HL-60 (cell line): ENCODE data around the gene EIF4G1.
A peak's percentile ranks its signal among the peaks of the same experiment; 100 is the strongest.

ENCODE experiments used
- DNase-seq, 2 experiments: peaks; one replicate each; pipeline ENCODE4 v3.0.0-alpha.2; 2010 to 2020; ENCODE audit warnings: low read depth in 1 of 2, low spot score in 1 of 2
- H3K27ac ChIP-seq: fragments of 250-450 bp; sonication (Bioruptor Pico); replicated peaks from 2 replicates; pipeline ENCODE4 v1.5.1; 2020; ENCODE audit warnings: mild to moderate bottlenecking, moderate library complexity
- H3K27me3 ChIP-seq: fragments of 250-450 bp; sonication (Bioruptor Pico); 2 replicates; pipeline ENCODE4 v1.5.1; 2021; ENCODE audit warnings: mild to moderate bottlenecking, moderate library complexity; ENCODE audit not compliant: insufficient read depth, poor library complexity, severe bottlenecking
- H3K4me3 ChIP-seq: replicated peaks from 2 replicates; pipeline ENCODE4 v1.5.1; 2011; ENCODE audit warnings: mild to moderate bottlenecking, control low read depth, low read length; ENCODE audit not compliant: insufficient read depth
- CTCF ChIP-seq: IDR thresholded peaks from one replicate; pipeline ENCODE4 v1.5.1; 2011; ENCODE audit warnings: low read length, control low read depth, inconsistent platforms; ENCODE audit not compliant: insufficient read depth
- GABPA ChIP-seq: IDR thresholded peaks from 2 replicates; pipeline ENCODE4 v1.6.1; 2012; ENCODE audit warnings: low read depth
- POLR2AphosphoS5 ChIP-seq: IDR thresholded peaks from 2 replicates; pipeline ENCODE4 v1.6.1; 2012; ENCODE audit warnings: low read depth
- SPI1 ChIP-seq: IDR thresholded peaks from 2 replicates; pipeline ENCODE4 v1.6.1; 2012; ENCODE audit warnings: low read depth, mild to moderate bottlenecking, borderline replicate concordance
- TF ChIP-seq, protein P1 (sequence below): IDR thresholded peaks from 2 replicates; pipeline ENCODE4 v1.6.1; 2012; ENCODE audit warnings: low read depth; ENCODE audit not compliant: insufficient replicate concordance

The EIF4G1 gene

DNA sequence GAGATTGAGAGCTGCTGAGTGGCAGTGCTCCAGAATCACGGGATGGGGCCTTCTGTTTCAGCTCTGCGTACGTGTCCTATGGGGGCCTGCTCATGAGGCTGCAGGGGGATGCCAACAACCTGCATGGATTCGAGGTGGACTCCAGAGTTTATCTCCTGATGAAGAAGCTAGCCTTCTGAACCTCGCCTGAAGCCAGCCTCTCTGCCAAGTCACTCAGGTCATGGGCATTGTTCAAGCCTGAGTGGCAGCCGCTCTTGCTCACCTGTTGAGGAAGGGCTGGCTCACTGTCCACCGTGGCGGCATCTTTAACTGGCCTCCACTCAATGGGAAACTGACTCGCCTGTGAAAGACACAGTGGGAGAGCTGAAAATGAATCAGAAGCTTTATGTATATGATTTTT is 53.7 kb downstream of the EIF4G1 start:
- no peak for DNase-seq
- TF ChIP-seq, protein P1, sequence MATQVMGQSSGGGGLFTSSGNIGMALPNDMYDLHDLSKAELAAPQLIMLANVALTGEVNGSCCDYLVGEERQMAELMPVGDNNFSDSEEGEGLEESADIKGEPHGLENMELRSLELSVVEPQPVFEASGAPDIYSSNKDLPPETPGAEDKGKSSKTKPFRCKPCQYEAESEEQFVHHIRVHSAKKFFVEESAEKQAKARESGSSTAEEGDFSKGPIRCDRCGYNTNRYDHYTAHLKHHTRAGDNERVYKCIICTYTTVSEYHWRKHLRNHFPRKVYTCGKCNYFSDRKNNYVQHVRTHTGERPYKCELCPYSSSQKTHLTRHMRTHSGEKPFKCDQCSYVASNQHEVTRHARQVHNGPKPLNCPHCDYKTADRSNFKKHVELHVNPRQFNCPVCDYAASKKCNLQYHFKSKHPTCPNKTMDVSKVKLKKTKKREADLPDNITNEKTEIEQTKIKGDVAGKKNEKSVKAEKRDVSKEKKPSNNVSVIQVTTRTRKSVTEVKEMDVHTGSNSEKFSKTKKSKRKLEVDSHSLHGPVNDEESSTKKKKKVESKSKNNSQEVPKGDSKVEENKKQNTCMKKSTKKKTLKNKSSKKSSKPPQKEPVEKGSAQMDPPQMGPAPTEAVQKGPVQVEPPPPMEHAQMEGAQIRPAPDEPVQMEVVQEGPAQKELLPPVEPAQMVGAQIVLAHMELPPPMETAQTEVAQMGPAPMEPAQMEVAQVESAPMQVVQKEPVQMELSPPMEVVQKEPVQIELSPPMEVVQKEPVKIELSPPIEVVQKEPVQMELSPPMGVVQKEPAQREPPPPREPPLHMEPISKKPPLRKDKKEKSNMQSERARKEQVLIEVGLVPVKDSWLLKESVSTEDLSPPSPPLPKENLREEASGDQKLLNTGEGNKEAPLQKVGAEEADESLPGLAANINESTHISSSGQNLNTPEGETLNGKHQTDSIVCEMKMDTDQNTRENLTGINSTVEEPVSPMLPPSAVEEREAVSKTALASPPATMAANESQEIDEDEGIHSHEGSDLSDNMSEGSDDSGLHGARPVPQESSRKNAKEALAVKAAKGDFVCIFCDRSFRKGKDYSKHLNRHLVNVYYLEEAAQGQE: no peak
- TF ChIP-seq GABPA (no peak), SPI1 (no peak), CTCF (no peak), POLR2AphosphoS5 (no peak)
- H3K27ac ChIP-seq: no peak overlapping the region
- no peak overlapping the region for H3K4me3 ChIP-seq
- H3K27me3 ChIP-seq: no peaks in the 10 kb centered on the region

DNA sequence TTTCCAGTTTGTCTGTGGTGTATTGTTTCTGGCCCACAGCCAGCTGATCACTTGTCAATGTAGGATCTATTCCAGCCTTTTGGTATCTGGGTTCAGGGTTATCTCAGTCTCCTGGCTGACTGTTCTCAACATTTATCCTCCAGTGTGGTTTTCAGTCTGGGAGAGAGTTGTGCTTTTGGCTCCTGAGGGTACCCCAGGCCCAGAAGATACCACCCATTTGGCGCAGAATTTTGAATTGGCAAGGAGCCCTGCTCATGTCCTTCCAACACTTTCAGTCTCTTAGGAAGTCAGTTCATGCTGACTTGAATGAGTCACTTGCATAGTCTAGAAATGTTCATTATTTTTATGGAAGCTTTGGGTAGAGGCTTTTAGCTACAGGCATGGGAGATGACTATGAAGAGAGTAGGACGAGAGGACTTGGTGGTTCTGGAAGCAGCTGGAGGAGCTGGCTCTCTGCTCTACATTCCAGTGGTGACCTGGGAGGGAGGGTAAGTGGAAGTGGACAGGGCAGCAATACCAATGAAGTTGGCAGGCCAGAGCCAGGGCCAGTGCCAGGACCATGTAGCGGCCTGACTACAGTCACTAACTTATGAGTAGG is 54.3 kb downstream of the EIF4G1 start:
- no peak overlapping the region for H3K27ac ChIP-seq
- H3K27me3 ChIP-seq: no peaks in the 10 kb centered on the region
- TF ChIP-seq SPI1: no peak
- no peak for TF ChIP-seq CTCF
- TF ChIP-seq, protein P1: no peak
- no peak for TF ChIP-seq GABPA
- TF ChIP-seq POLR2AphosphoS5: no peak
- DNase-seq: no peak
- H3K4me3 ChIP-seq: no peak overlapping the region

- Histone ChIP-seq H3K4me3 (no peak overlapping the region), H3K27ac (no peak overlapping the region), H3K27me3 (peaks cover 16% of the 10 kb centered on the region)
- DNase-seq: peak; percentile 62 to 81
- TF ChIP-seq CTCF (peak; percentile 97), SPI1 (peak; percentile 67; the same call in 1 of the 2 replicates), GABPA (no peak)
These were observed 57.2 kb downstream of the EIF4G1 start for GRCh38 chr3:184371570-184372018.

DNA sequence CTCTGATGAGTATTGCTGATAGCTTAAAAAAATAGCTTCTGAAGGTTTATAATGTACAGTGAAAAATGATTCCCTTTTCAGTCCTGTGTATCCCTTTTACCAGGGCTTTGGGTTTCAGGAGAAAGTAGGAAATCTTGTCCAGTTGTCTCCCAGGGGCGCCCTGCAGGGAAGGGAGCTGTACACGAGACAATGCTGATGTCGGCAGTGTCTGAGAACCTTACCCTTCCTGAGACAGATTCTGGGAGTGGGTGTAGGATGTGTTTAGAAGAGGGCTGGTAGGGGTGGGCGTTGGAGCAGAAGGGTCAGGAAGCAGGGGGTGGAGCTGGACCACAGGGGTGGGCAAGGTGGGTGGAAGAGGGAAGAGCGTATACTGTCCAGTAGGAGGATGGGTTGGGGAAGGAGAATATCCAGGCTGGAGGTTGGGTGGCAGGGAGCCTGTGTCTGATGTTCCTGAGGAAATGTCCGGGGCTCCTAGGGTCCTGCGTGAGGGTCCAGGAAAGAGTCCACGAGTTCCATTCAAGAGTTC is 58.0 kb downstream of the EIF4G1 start:
- H3K27me3 ChIP-seq: peaks cover 18% of the 10 kb centered on the region
- no peak overlapping the region for H3K27ac ChIP-seq
- H3K4me3 ChIP-seq: no peak overlapping the region
- DNase-seq: no peak
- TF ChIP-seq, protein P1: no peak
- TF ChIP-seq GABPA: no peak
- TF ChIP-seq SPI1: no peak
- no peak for TF ChIP-seq POLR2AphosphoS5
- no peak for TF ChIP-seq CTCF
